SH-SY5Y (cell line): ENCODE results near the gene FAM120A.

Experiments used
- GATA2 ChIP-seq: IDR thresholded peaks from 2 replicates; pipeline ENCODE4 v1.6.1; 2011; ENCODE audit warnings: mild to moderate bottlenecking, low read depth, low read length
- GATA3 ChIP-seq: IDR thresholded peaks from 2 replicates; pipeline ENCODE4 v1.6.1; 2011; ENCODE audit warnings: low read depth, mild to moderate bottlenecking, low read length, moderate library complexity

DNA sequence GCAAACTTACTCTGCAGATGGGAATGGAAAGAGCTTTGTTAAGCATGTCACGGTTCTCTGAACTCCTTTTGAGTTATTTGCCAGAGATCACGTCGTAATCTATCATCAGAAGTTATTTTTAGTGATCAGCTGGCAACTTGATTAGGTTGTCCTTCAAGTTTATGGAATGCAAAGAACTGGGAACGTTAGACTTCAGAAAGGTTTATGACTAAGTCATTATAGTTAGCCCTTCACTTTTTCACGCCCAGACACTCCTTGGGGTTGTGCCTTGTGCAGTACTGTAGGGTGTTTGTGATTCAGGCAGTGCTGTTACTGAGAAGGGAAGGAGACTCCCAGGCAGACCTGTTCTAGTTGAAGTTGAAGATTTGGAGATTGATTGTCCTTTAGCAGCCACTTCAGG is 98.1 kb downstream of the FAM120A start:
- no peak for TF ChIP-seq GATA2
- no peak for TF ChIP-seq GATA3
